Left renal cortex interstitium (tissue), 4 donors: ENCODE measurements around the gene RHEB. TPM values are rescaled to one million over a fixed set of nuclear protein-coding genes. Genes with fewer than 3 reads are reported as not detected.

Experiments
- DNase-seq, 4 donors: peaks; one replicate each; pipeline ENCODE4 v3.0.0-alpha.2; 2013; ENCODE audit warnings: low read depth in 4 of 4, low spot score in 2 of 4, missing footprints in 1 of 4
- polyA plus RNA-seq, 4 donors: library from polyadenylated mRNA; unstranded; fragments of 120-200 nt; gene quantifications; one replicate each; pipeline ENCODE4 v1.2.1, GENCODE V29; 2013; ENCODE audit not compliant: insufficient read length in 4 of 4

RHEB gene
- polyA plus RNA-seq, 4 donors, result 126 to 146 (median 140) TPM

DNA sequence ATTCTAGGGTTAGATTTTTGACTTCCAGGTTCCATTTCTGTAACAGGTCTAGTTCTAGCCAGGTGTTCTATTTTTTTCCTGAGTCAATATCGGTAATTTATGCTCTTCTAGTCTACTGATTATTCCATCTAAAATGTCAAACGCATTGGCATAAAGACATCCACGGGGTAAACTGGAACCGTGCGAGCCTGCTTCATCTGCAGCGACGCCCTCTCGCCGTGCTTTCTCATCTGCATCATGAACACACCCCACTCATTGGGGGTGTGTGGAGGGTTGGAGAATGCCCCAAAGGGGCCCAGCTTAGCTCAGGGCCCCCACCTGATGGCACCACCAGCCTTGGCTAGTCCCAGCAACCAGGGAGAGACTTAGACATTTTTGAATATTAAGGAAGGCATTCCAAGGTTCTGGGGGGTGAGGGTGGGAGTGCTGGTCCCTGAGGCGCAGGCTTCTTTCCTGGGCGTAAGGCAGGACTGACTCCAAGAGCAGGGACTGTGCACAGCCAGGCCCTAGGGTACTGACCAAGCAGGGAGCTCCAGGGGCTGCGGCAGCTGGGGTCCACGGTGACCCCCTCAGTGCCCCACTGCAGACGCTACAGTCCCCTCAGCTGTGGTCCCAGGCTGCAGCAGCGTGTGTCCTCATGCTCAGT is 66.9 kb downstream of the RHEB start:
- DNase-seq, result no peak

DNA sequence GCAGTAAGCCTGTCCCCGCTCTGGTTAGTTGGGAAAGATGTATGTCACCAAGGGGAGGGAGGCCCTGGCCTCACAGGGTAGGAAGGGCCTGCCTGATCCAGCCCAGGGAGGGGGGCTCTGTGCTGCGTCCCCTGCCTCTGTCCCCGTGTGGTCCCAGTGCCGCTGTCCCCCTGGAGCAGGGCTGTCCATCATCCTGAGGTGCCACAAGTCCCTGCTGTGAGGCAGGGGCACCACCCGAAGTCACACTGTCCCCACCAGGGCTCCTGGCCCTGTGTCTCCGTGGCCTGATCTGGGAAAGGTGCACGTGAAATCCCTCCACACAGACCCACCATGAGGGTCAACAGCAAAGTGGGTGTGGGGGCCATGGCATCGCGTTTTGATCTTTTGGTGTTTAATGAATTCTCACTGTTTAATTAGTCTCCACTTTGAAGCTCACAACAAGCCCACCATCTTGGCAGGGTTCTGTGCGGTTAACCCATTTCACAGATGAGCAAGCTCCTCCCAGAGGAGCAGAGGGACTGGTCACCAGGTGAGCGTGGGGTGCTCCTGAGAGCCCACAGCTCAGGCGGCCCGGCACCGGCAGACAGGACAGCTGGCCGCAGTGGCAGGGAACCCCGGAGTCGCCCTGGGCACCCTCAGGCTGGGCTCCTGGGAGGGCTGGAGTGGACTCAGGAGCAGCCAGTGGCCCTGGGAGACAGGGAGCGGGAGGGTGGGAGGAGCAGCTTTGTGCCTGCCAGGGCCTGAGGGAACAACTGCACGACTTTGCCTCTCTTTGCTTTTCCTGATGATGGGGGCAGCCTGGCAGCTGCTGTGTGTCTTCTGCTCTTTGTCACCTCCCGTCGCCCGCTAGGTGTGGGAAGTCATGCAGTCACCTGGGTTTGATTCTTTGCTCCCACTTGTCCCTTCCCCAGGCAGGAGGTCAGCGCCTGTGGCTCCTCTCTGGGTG is 67.8 kb downstream of the RHEB start:
- DNase-seq, result no peak

DNA sequence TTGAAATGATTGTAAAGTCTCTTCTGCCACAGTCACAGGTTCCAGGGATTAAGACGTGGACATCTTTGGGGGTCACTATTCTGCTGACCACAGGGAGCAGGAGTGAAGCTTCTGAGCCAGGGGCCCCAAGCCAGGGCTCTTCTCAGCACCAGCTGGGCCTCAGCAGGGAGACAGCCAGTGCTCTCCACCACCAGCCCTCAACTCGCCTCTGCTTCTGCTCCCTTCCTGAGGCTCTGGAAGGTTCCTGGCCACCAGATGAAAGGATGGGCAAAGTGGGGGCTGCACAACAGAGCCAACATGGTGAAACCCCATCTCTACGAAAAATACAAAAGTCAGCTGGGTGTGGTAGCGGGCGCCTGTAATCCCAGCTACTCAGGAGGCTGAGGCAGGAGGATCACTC is 68.5 kb downstream of the RHEB start:
- no peak for DNase-seq

DNA sequence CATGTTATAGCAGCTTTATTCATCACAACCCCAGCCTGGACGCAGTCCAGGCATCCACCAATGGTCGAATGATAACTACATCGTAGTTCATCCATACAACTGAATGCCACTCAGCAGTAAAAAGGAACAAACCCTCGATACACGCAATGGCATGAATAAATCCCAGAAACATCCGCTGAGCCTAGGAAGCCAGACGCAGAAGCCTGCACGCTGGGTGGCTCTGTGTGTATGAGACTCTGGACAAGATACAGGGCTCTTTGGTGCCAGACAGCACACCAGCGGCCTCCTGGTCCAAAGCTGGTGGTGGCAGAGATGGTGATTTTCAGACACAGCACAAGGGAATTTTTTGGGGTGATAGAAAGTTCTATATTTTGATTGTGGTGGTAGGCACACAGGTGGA is 69.7 kb downstream of the RHEB start:
- DNase-seq, result no peak

DNA sequence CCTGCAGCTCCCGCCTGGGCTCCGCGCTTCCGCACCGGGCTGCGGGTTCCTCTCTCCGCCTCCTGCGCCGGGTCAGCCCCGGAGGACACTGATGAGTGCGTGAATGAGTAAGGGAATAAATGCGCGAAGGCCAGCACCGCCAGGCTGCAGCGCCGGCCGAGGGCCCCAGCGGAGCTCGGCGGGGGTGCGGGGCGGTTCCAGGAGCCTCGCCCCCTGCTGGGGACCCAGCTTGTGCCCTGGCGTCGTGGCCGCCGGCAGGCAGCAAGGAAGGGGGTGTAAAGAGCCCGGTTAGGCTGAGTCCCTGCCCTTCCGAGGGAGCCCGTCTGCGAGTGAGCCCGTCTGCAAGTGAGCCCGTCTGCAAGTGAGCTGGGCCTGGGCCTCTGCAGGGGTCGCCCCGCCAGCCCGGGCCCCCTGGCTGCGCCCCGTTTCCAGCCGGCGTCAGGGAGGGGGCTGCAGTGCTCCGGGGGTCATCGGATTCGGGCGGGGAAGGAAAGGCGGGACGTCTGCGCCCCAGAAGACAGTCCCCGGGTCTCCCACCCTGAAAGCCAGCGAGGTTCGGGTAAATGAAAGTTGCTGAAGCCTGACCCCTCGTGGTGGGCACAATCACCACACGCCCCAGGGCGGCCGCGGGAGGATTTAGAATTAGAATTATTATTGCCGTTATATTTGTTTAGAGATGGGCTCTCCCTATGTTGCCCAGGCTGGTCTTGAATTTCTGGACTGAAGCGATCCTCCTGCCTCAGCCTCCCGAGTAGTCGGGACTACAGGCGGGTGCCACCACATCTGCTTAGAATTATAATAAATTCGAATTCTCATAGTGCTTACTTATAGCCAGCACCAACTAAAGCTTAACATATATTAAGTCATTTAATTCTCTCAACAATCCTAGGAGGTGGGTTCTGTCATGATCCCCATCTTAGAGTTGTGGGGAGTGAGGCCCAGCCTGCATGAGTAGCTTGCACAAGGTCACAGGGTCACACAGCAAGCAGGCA is 71.1 kb downstream of the RHEB start:
- DNase-seq, result no peak

DNA sequence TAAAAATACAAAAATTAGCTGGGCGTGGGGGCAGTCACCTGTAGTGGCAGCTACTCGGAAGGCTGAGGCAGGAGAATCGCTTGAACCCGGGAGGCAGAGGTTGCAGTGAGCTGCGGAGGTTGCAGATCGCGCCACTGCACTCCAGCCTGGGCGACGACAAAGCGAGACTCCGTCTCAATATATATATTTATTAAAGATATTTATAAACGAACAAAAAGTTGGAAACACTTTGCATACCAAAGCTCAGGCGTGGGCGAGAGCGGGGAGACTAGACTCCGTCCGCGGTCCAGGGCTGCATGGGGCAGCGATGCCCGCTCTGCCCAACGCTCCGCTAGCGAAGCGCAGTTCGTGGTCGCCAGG is 71.8 kb downstream of the RHEB start:
- no peak for DNase-seq

DNA sequence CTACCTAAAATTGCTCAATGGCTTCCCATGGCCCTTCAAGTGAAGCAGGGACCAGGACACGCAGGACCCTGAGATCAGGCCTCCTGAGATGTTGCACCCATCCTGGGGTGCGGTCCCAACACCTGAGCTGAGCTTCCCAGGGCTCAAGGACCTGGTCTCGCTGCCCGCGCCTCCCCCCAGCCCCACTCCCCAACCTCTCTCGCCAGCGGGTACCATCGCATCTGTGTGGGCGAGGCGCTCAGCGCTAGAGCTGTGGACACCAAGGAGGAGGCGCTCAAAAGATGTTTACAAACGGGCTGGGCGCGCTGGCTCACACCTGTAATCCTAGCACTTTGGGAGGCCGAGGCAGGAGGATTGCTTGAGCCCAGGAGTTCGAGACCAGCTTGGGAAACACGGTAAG is 72.4 kb downstream of the RHEB start:
- no peak for DNase-seq

DNA sequence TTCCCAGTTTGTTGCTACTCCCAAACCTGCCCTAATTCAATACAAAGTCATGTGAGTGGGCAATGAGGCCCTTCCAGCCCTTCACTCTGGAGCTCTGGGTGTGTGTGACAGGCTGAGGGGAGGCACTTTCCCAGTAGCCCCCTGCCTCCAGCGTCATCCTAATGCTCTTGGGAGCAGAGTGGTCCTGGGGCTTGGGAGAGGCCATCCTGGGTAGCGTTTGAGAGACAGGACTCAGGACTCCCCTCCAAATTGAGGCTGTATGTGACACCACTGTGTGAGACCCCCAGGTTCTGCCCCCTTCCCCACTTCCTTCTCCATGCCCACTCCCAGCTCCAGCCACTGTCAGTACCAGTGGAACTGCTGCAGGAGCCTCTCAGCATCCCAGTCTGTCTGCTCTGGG is 73.3 kb downstream of the RHEB start:
- DNase-seq, result no peak

DNA sequence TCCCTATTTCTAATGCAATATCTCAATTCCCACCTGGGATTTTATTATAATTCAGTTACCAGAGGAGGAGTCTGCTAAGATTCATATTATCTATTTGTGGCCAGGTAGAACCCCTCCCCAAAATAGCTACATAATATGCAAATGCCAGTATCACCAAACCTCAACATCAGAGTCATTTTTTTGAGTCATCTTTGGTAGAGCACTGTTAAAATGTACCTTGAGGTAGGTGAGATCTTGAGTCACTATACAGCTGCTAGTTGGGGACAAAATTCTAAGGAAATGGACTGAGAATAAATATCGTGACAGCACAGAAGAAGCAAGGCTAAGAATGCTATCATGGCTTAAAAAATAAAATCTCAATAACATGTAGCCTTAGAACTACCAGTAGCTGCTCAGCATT is 75.1 kb downstream of the RHEB start:
- no peak for DNase-seq

DNA sequence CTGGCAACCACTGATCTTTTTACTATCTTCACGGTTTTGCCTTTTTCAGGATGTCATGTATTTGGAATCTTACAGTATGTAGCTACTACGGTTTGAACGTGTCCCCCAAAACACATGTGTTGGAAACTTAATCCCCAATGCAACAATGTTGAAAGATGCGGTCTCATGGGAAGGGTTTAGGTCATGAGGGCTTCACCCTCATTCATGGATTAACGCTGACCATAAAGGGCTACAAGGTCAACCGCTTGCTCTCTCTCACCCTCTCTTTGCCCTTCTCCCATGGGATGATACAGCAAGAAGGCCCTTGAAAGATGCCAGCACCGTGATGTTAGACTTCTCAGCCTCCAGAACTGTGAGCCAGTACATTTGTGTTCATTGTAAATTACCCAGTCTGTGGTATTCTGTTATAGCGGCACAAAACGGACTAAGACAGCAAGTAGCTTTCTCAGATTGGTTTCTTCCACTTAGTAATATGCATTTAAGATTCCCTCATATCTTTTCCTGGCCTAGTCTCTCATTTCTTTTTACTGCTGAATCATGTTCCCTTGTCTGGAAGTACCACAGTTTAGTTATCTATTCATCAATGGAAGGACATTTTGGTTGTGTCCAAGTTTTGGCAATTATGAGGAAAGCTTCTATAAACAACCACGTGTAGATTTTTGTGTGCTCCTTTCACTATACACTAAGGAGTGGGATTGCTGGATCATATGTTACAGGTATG is 76.8 kb downstream of the RHEB start:
- DNase-seq, result no peak

DNA sequence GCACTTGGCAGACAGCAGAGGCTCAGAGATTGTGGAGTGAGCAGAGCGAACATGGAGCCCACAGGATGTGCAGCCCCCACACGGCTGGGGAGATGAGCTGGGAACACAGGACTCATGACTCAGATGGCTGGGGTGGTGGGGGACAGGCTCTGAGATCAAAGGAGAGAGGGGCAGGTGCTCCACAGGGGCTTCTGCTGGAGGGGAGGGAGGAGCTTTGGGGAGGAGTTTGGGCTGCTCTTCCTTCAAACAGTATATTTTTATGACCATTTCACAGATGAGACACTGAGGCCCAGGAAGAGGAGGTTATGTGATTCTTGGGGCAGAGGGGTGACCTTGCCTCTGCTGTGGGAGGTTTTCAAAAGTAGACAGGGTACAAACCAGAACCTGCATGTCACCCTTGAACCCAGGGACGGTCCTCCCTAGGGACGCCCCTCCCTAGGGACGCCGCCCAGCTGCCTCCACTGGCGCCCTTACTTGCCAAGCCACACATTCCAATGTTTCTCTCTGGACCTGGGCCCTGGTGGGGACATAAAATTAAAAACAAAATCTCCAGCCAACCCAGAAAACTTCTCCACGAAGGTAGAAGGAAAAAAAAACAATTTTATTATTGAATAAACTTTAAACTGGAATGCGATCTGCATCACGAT is 78.8 kb downstream of the RHEB start:
- no peak for DNase-seq

DNA sequence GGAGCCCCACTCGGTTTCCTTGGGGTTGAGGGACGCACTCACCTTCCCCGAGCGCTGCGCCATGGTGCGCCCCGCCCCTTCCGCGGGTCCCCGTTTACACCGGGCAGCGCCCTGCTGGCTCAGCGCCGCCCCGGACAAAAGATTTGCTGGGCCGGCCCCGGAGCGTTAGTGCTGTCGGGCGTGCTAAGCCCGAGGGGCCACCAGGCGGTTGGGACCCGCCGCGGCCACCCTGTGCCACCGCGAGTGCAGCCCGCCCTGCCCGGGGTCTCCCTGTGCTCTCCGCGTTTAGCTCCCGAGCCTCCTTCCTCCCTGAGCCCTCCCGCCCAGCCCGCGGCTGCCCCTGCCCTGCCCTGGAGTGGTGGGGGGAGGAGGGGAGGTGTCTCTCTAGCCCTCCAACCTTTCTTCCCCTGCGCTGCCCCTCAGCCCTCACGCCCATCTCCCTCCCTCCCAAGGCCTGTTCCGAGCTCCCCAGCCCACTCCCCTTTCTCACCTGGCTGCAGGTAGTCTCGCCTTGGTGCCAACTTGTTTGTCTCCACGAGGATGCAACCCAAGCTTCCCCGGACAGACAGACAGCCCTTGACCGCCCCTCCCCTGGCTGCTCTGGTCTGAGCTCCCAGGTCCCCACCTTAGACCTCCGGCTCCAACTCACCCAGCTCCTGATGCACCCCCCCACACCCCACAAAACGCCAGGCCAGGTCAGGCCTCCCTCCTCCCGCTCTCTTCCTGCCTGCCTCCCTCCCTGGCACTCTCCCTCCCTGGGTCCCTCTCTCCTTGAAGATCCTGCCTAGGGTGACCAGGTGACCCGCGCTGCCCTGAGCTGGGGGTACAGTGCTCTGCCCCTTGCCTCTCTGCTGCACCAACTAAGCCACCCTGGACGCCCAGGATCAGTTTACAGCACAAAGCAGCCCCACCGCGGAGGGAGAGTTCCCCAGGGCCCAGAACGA is 79.6 kb downstream of the RHEB start, which contains the start of gene CRYGN:
Gene CRYGN (minus strand): TSS at position 287 of the 944 bp plus-strand sequence. CDS start 224 bp downstream, at position 63.
- no peak for DNase-seq

DNA sequence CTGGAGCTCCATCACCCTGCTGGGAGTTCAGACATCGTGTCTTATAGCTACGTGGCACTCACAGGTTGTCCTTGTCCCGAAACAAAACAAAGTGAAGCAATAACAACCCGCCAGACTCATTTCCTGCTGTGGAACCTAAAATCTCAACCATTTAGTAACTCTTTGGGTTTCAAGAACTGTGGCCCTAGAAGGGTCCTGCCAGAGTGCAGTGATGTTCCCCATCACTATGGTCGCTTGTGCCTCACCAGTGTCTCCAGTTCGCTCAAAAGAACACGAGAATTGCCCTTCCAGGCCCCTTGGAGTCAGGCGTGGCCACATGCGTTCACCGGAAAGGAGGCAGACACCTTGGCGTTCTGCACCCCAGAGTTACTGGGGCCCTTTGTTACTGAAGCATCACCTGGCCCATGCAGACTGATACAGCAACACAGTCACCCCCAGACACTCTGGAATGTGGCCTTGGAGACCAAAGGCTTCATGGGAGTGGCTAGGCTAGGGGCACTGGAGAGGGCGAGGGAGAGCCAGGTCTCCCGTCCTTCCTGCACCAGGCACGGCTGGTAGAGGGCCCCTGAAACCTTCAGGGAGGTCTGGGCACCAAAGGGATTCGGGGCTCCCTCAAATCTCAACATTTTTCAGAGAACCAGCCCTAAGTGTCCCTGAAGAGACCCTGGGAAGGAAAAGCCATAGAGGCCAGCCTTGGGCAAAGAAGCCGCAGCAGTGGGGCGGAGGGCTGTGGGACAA is 80.7 kb downstream of the RHEB start:
- DNase-seq, result no peak

DNA sequence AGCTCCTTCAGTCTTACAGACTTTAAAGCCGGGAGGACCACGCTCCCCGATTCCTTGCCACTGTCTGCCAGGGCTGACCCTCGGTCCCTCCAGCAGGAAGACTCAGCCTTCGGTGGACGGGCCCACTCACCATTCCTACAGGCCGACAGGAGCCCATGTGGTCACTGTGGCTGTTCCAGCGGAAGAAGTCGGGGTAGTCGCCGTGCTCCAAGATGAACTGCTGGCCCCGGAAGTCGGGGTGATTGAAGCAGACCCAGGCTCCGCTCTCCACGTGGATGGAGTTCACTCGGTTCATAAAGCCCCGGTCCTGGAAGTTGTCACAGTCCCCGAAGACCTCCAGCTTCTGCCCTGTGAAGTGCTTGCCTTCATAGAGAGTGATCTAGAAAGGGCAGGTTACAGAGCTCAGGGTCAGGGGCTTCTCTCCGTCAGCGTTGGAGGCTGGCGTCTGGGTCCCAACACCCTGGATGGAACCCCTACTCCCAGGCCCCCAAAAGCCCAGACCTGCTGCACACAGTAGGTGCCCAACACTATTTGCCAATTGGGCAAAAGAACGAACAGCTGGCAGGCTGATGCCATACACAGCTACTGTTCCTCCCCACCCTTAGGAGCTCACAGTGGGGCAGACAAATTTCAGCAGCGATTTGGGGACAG is 81.7 kb downstream of the RHEB start:
- no peak for DNase-seq

DNA sequence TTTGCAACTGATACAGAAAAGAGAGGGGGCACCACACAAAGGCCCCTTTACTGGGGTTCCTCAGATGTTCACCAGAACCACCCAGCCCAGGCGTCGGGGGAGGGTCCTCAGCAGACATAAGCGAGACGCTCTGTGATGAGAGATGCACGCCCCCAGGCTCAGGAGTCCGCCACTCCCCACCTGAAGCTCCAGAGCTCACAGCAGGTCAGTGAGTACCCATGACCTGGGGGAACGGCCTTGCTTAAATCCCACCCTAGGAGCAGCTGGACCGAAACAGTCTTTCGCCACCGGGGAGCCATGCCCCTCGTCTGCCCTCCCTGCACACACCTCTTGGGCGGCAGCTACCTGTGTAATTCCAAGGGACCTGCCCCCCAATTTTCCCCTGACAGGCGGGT is 82.5 kb downstream of the RHEB start:
- no peak for DNase-seq

DNA sequence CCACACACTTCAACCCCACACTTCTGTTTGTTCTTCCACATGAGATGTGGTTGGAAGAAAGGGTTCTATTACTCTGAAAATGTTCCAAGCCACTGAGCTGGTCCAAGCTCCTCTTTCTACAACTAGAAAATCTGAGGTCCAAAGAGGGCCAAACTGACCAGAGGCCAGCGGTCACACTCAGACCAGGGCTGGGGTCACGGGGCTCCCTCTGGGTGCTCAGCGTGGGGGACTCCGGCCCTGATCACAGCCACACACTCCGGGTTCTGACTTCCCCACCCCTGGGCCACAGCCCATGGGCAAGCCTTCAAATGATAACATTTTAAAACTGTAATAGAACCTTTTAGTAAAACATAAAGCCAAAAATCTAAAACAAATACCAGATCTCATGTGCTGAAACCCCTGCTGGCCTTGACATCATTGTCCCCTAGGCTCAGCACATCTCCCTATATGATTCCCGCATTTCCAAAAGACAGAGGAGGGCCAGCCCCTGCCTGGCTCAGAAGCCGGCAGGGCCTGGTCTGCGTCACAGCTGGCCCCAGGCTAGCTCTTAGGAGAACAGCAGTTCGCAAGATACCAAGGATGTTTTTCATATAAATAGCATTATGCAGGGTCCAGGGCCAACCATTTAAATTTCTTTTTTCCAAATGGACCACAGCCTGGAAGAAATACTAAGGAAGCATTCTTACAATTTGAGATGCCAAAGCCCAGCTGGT is 83.1 kb downstream of the RHEB start:
- DNase-seq, result no peak

DNA sequence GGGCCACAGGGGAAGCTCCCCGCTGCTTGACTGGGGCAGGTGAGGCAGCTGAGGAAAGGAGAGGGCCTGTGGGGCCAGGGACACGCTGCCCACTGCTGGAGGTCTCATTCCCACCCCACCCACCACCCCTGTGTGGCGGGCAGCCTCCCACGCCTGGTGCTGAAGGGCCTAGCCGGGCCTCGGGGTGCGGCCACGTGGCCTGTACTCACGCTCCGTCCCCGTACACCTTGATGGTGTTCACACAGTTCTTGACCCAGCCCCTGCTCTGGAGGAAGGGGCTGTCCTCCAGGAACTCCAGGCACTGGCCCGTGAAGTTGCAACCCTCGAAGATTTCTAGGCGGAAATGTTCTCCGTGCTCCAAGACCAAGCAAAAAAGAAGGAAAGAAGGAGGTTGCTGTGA is 83.7 kb downstream of the RHEB start:
- DNase-seq, result no peak
